Measurements from ENCODE around the gene NUF2. TPM values are rescaled to one million over a fixed set of nuclear protein-coding genes. Genes with fewer than 3 reads are reported as not detected.

NUF2 gene
- polyA plus RNA-seq, 3 donors: 26.5 to 35.9 (median 27.4) TPM

GRCh38 chr1:163382395-163382794, 60.6 kb downstream of the NUF2 start:
- no peak for DNase-seq (ENCODE audit: extremely low read depth in 1 of 11, low read depth in 9 of 11, low spot score in 4 of 11)

- no peak for DNase-seq (ENCODE audit: extremely low read depth in 1 of 11, low read depth in 9 of 11, low spot score in 4 of 11)
Observed at GRCh38 chr1:163387146-163387545, 65.4 kb downstream of the NUF2 start.

- no peak for DNase-seq (ENCODE audit: extremely low read depth in 1 of 11, low read depth in 9 of 11, low spot score in 4 of 11)
Observed at GRCh38 chr1:163388970-163389369, 67.2 kb downstream of the NUF2 start.

GRCh38 chr1:163395790-163396189, 74.0 kb downstream of the NUF2 start:
- peak in 4 of 11 donors; percentile 13 to 58 (median 39) for DNase-seq (ENCODE audit: extremely low read depth in 1 of 11, low read depth in 9 of 11, low spot score in 4 of 11)

- no peak for DNase-seq (ENCODE audit: extremely low read depth in 1 of 11, low read depth in 9 of 11, low spot score in 4 of 11)
Observed at GRCh38 chr1:163397451-163398200, 75.9 kb downstream of the NUF2 start.

- no peak for DNase-seq (ENCODE audit: extremely low read depth in 1 of 11, low read depth in 9 of 11, low spot score in 4 of 11)
Observed at GRCh38 chr1:163399001-163399400, 77.2 kb downstream of the NUF2 start.

GRCh38 chr1:163399976-163400601, 78.3 kb downstream of the NUF2 start:
- no peak for DNase-seq (ENCODE audit: extremely low read depth in 1 of 11, low read depth in 9 of 11, low spot score in 4 of 11)

- DNase-seq (ENCODE audit: extremely low read depth in 1 of 11, low read depth in 9 of 11, low spot score in 4 of 11): no peak
Observed at GRCh38 chr1:163401211-163401610, 79.5 kb downstream of the NUF2 start.

Other genes with a start within 250 kb of the NUF2 start
- 10 to 100 TPM in 1 of 3 donors, 1 to 10 TPM in 2; 7.3 to 12.6 (median 9.5) TPM for gene RGS5, start 119.0 kb upstream of the NUF2 start, polyA plus RNA-seq (ENCODE audit: insufficient read length in 3 of 3)